Upper lobe of left lung (tissue), 6 donors: ENCODE results near the gene ATP2A1. TPM values are rescaled to one million over a fixed set of nuclear protein-coding genes. Genes with fewer than 3 reads are reported as not detected.
A peak's percentile ranks its signal among the peaks of the same experiment; 100 is the strongest.

ENCODE experiments used
- ATAC-seq, 2 donors: fragments of 200-7000 bp; cut with Tn5 transposase; one replicate each; pipeline ENCODE4 v1.9.1; 2022; ENCODE audit warnings: mild to moderate bottlenecking in 2 of 2, moderate library complexity in 2 of 2; ENCODE audit not compliant: low FRiP score in 2 of 2
- DNase-seq, 2 donors: peaks; one replicate each; pipeline ENCODE4 v3.0.0-alpha.2; 2019 to 2020
- H3K27ac ChIP-seq, 4 donors: fragments of 200-600 bp; sonication (generic); one replicate each; pipeline ENCODE4 v1.5.1; 2016 to 2019
- H3K27me3 ChIP-seq, 4 donors: fragments of 200-600 bp; sonication (generic); one replicate each; pipeline ENCODE4 v1.5.1; 2017 to 2019
- H3K36me3 ChIP-seq, 4 donors: fragments of 200-600 bp; sonication (generic); one replicate each; pipeline ENCODE4 v1.5.1; 2016 to 2019
- H3K4me1 ChIP-seq, 4 donors: fragments of 200-600 bp; sonication (generic); one replicate each; pipeline ENCODE4 v1.5.1; 2018 to 2019
- H3K4me3 ChIP-seq, 4 donors: fragments of 200-600 bp; sonication (generic); one replicate each; pipeline ENCODE4 v1.5.1; 2017 to 2019; ENCODE audit warnings: mild to moderate bottlenecking in 2 of 4, moderate library complexity in 1 of 4
- H3K9me3 ChIP-seq, 4 donors: fragments of 200-600 bp; sonication (generic); one replicate each; pipeline ENCODE4 v1.5.1; 2018 to 2019
- EP300 ChIP-seq, 4 donors: sonication (generic); formaldehyde crosslinking; IDR thresholded peaks; one replicate each; pipeline ENCODE4 v1.5.1; 2017; ENCODE audit warnings: antibody characterized with exemption in 4 of 4, control low read depth in 2 of 4
- POLR2A ChIP-seq, 4 donors: fragments of 450-650 bp; IDR thresholded peaks; one replicate each; pipeline ENCODE4 v1.5.1; 2016 to 2017; ENCODE audit warnings: antibody characterized with exemption in 4 of 4, mild to moderate bottlenecking in 2 of 4
- POLR2AphosphoS5 ChIP-seq, 2 donors: sonication (generic); formaldehyde crosslinking; IDR thresholded peaks; one replicate each; pipeline ENCODE4 v1.5.1; 2017; ENCODE audit warnings: antibody characterized with exemption in 2 of 2
- WGBS, 2 donors: methylation state at CpG; one replicate each; pipeline ENCODE4 v1.1.5; 2017 to 2018; 5-methylcytosine and 5-hydroxymethylcytosine counted together
- total RNA-seq, 6 donors: library from RNA; depleted of rRNA in 4 of 6; stranded (reverse); fragments of >200 nt in 4 of 6; gene quantifications; one replicate each; pipeline versions ENCODE4 v1.1.0 to v1.2.1, GENCODE V29; 2016 to 2021
- TF ChIP-seq, protein P1 (sequence below), 6 experiments: fragments of 450-650 bp in 4 of 6; fragments of 200-600 bp in 2 of 6; sonication (generic) in 2 of 6; IDR thresholded peaks; one replicate each; pipeline ENCODE4 v1.5.1; 2016 to 2019; ENCODE audit warnings: antibody characterized with exemption in 6 of 6
- donor health status: DM: no; HTN: no; CAD: no; lungs with moderate emphysema.
- donor health status: DM: no; HTN: yes; CAD: no; lungs with severe emphysema.

Gene ATP2A1
- total RNA-seq, 6 donors from 2014 or later, result 0.15 to 4.2 (median 0.57) TPM

DNA sequence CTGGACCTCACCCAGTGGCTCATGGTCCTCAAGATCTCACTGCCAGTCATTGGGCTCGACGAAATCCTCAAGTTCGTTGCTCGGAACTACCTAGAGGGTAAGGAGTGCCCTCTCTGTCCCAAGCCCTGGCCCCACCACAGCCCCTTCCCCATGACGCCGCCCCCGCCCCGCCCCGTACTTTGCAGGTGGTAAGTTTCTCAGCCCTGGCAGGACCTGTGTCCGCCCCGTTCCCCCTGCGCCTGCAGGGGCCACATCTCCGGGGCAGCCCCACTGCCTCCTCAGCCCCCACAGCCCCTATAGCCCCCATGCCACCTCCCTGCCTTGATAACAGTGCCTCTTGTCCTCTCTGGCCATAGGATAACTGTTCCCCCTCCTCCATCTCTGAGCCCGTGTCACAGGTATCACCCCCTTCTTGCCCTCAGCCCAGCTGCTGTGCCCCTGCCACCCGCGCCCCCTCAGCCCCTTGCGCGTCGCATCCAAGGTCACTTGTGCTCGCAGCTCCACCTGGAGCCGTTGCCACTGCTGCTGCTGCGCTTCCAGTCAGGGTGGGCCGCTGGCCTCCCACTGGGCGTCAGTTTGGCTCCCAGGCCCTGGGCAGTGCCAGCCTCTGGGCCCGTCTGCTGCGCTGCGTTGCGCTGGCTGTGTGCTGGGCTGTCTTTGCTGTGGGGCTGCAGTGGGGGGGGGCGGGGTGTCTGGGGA is 25.2 kb downstream of the ATP2A1 start:
- no peak overlapping the region for H3K27ac ChIP-seq
- TF ChIP-seq EP300 (IDR thresholded peaks at IDR 0.05) (no peak), POLR2AphosphoS5 (IDR thresholded peaks at IDR 0.05) (no peak), POLR2A (IDR thresholded peaks at IDR 0.05) (no peak)
- TF ChIP-seq, protein P1, sequence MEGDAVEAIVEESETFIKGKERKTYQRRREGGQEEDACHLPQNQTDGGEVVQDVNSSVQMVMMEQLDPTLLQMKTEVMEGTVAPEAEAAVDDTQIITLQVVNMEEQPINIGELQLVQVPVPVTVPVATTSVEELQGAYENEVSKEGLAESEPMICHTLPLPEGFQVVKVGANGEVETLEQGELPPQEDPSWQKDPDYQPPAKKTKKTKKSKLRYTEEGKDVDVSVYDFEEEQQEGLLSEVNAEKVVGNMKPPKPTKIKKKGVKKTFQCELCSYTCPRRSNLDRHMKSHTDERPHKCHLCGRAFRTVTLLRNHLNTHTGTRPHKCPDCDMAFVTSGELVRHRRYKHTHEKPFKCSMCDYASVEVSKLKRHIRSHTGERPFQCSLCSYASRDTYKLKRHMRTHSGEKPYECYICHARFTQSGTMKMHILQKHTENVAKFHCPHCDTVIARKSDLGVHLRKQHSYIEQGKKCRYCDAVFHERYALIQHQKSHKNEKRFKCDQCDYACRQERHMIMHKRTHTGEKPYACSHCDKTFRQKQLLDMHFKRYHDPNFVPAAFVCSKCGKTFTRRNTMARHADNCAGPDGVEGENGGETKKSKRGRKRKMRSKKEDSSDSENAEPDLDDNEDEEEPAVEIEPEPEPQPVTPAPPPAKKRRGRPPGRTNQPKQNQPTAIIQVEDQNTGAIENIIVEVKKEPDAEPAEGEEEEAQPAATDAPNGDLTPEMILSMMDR (IDR thresholded peaks at IDR 0.05), result no peak
- H3K36me3 ChIP-seq, result peaks cover 0 to 45% (median 33%) of the 10 kb centered on the region in 4 donors
- DNase-seq (peak in 1 of 2 donors; percentile 72), ATAC-seq (no peak)
- no peak overlapping the region for H3K4me3 ChIP-seq
- H3K9me3 ChIP-seq, result no peaks in the 10 kb centered on the region
- no peaks in the 10 kb centered on the region for H3K27me3 ChIP-seq
- no peaks in the 10 kb centered on the region for H3K4me1 ChIP-seq
- WGBS, 2 donors, result 90 to 92% methylated on average over 17 to 29 of the region's 29 CpGs

DNA sequence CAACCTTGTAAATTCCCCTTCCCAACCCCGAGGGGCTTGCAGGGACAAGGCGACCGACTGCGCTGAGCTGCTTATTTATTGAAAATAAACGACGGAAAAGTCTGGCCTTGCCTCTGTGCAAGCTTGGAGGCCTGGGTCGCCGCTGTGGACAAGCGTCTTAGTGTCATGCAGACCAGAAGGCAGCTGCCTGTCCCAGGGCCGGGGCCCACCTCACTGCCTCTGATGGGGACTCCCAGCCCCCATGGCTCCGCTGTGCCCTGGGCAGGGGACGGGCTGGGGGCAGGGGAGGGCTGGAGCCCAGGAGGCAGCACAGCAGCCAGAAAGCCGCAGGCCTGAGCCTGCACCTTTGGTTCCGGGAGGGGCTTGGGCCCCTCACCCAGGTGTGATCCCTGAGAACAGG is 26.1 kb downstream of the ATP2A1 start:
- H3K4me1 ChIP-seq, result no peaks in the 10 kb centered on the region
- DNase-seq (peak in 1 of 2 donors; percentile 72), ATAC-seq (no peak)
- H3K27ac ChIP-seq, result no peak overlapping the region
- H3K9me3 ChIP-seq, result no peaks in the 10 kb centered on the region
- no peak overlapping the region for H3K4me3 ChIP-seq
- WGBS, 2 donors, result 81 to 92% methylated on average over 6 to 11 of the region's 14 CpGs
- TF ChIP-seq EP300 (IDR thresholded peaks at IDR 0.05) (no peak), POLR2A (IDR thresholded peaks at IDR 0.05) (no peak), POLR2AphosphoS5 (IDR thresholded peaks at IDR 0.05) (no peak)
- TF ChIP-seq, protein P1 (IDR thresholded peaks at IDR 0.05), result no peak
- peaks cover 0 to 54% (median 35%) of the 10 kb centered on the region in 4 donors for H3K36me3 ChIP-seq
- no peaks in the 10 kb centered on the region for H3K27me3 ChIP-seq

DNA sequence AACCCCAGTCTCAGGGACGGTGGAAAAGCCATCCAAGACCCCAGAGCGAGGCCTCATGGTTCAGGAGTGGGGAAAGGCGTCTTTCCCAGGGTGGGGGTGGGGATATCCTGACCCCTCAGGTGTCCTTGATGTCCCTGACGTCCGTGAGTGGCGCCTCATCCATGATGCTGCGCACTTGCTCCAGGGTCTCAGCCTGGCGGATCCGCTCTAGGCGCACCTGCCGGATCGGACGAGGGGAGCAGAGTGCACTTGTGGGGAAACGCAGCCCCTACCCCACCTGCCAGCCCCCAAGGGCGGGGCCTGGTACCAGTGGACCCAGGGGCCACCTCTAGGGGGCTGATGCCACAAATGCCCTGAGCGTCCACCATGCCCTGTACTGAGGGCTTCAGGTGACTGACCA is 26.5 kb downstream of the ATP2A1 start:
- ATAC-seq (peak in 1 of 2 donors; percentile 2), DNase-seq (peak in 1 of 2 donors; percentile 66)
- TF ChIP-seq POLR2A (IDR thresholded peaks at IDR 0.05), result no peak
- no peak for TF ChIP-seq POLR2AphosphoS5 (IDR thresholded peaks at IDR 0.05)
- no peak for TF ChIP-seq EP300 (IDR thresholded peaks at IDR 0.05)
- TF ChIP-seq, protein P1 (IDR thresholded peaks at IDR 0.05), result no peak
- no peaks in the 10 kb centered on the region for H3K9me3 ChIP-seq
- WGBS, 2 donors, result 93 to 94% methylated on average over 11 to 16 of the region's 16 CpGs
- H3K36me3 ChIP-seq, result peaks cover 0 to 58% (median 36%) of the 10 kb centered on the region in 4 donors
- no peaks in the 10 kb centered on the region for H3K4me1 ChIP-seq
- H3K27me3 ChIP-seq, result no peaks in the 10 kb centered on the region
- H3K27ac ChIP-seq, result no peak overlapping the region
- H3K4me3 ChIP-seq, result no peak overlapping the region

DNA sequence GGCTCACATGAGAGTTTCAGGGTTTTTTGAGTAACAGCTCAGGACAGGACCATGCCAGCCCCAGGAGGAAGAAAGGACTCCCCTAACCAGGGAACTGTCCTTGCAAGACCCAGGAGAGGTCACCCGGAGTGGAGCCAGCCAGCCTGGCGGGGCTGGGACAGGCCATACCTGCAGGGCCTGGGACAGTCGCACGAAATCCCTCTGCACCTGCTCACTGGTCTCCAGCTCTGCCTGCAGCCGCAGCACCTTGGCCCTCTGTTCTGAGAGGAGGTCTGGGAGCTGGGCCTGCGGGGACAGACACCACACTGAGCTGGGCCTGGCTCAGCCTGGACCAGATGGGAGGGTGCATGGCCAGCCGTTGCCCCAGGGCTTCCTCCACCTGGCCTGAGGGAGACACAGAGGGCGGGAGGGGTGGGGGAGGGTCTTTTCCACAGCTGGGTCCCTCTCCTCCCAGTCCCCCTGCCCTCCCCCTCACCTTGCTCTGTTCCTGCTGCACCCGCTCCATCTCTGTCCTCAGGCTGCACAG is 27.0 kb downstream of the ATP2A1 start:
- no peak overlapping the region for H3K4me3 ChIP-seq
- 92 to 100% methylated on average over 1 to 9 of the region's 9 CpGs for WGBS, 2 donors
- no peak overlapping the region for H3K27ac ChIP-seq
- peaks cover 0 to 58% (median 36%) of the 10 kb centered on the region in 4 donors for H3K36me3 ChIP-seq
- H3K27me3 ChIP-seq, result no peaks in the 10 kb centered on the region
- ATAC-seq (peak in 1 of 2 donors; percentile 3), DNase-seq (peak in 1 of 2 donors; percentile 64)
- TF ChIP-seq POLR2A (IDR thresholded peaks at IDR 0.05), result no peak
- TF ChIP-seq EP300 (IDR thresholded peaks at IDR 0.05), result no peak
- TF ChIP-seq, protein P1 (IDR thresholded peaks at IDR 0.05), result no peak
- TF ChIP-seq POLR2AphosphoS5 (IDR thresholded peaks at IDR 0.05), result no peak
- no peaks in the 10 kb centered on the region for H3K9me3 ChIP-seq
- H3K4me1 ChIP-seq, result no peaks in the 10 kb centered on the region
